Endometrial microvascular endothelial cells (primary cell): ENCODE results near the gene ALDH3B1. TPM values are rescaled to one million over a fixed set of nuclear protein-coding genes. Genes with fewer than 3 reads are reported as not detected.

ENCODE experiments used
- in situ Hi-C: cut with HindIII; loops from 2 replicates; pipeline ENCODE4 v1.10.0; 2017; ENCODE audit warnings: low sequenced_read_pairs, low pct_unique_long_range_greater_than_20kb; ENCODE audit errors: inconsistent ontology term
- total RNA-seq: library from RNA; depleted of rRNA; stranded (reverse); fragments of >200 nt; gene quantifications from one replicate; pipeline ENCODE4 v1.2.3, GENCODE V29; 2015; ENCODE audit errors: inconsistent ontology term

The ALDH3B1 gene
- total RNA-seq, 1 donor from 2014 or later = 0.09 TPM

- in situ Hi-C loops = no loop called here
Observed at GRCh38 chr11:67996051-67996450, 14.1 kb upstream of the ALDH3B1 start.

GRCh38 chr11:67996622-67997474 is 13.3 kb upstream of the ALDH3B1 start:
- in situ Hi-C loops = no loop called here

GRCh38 chr11:67997475-67997921 is 12.6 kb upstream of the ALDH3B1 start:
- in situ Hi-C loops = no loop called here

GRCh38 chr11:67998150-67999045 is 11.7 kb upstream of the ALDH3B1 start:
- in situ Hi-C loops = no loop called here

- in situ Hi-C loops = no loop called here
Observed at GRCh38 chr11:67999201-67999629, 10.9 kb upstream of the ALDH3B1 start.

- in situ Hi-C loops = no loop called here
Observed at GRCh38 chr11:67999704-68000103, 10.4 kb upstream of the ALDH3B1 start.

- in situ Hi-C loops = no loop called here
Observed at GRCh38 chr11:68002575-68002937, 7.6 kb upstream of the ALDH3B1 start.

GRCh38 chr11:68002938-68003845 is 6.9 kb upstream of the ALDH3B1 start:
- in situ Hi-C loops = no loop called here

GRCh38 chr11:68003846-68004550 is 6.1 kb upstream of the ALDH3B1 start, which contains the start of gene UNC93B1:
TSS of gene UNC93B1 (minus strand) at chr11:68004097. CDS start at chr11:68004043, 54 bp downstream.
- in situ Hi-C loops = no loop called here

GRCh38 chr11:68004551-68005335 is 5.4 kb upstream of the ALDH3B1 start:
- in situ Hi-C loops = no loop called here

GRCh38 chr11:68006606-68007166 is 3.4 kb upstream of the ALDH3B1 start:
- in situ Hi-C loops = no loop called here

GRCh38 chr11:68007498-68008380 is 2.4 kb upstream of the ALDH3B1 start:
- in situ Hi-C loops = no loop called here

GRCh38 chr11:68008381-68009337 is 1.5 kb upstream of the ALDH3B1 start:
- in situ Hi-C loops = no loop called here

GRCh38 chr11:68009391-68010089 is 587 bp upstream of the ALDH3B1 start:
- in situ Hi-C loops = no loop called here
